HepG2 (cell line): ENCODE data around the gene BCAS4. TPM values are rescaled to one million over a fixed set of nuclear protein-coding genes. Genes with fewer than 3 reads are reported as not detected.

Experiments used
- BORCS8-MEF2B ChIP-seq: sonication (generic); formaldehyde crosslinking; IDR thresholded peaks from 2 replicates; pipeline ENCODE4 v1.8.0; 2022; ENCODE audit warnings: mild to moderate bottlenecking, missing genetic modification reagents
- DR1 ChIP-seq: sonication (generic); formaldehyde crosslinking; IDR thresholded peaks from 2 replicates; pipeline ENCODE4 v1.8.0; 2021; ENCODE audit warnings: mild to moderate bottlenecking, missing genetic modification reagents, inconsistent platforms
- FOXM1 ChIP-seq: sonication (generic); formaldehyde crosslinking; IDR thresholded peaks from 2 replicates; pipeline ENCODE4 v1.5.0; 2020; ENCODE audit warnings: missing genetic modification reagents
- MED1 ChIP-seq: sonication (generic); formaldehyde crosslinking; IDR thresholded peaks from 2 replicates; pipeline ENCODE4 v1.4.0; 2020; ENCODE audit warnings: missing genetic modification reagents
- MEF2D ChIP-seq: sonication (generic); formaldehyde crosslinking; IDR thresholded peaks from 2 replicates; pipeline ENCODE4 v1.5.1; 2020; ENCODE audit warnings: mild to moderate bottlenecking, missing genetic modification reagents
- MLLT10 ChIP-seq: sonication (generic); formaldehyde crosslinking; IDR thresholded peaks from 2 replicates; pipeline ENCODE4 v1.4.0; 2020; ENCODE audit warnings: missing genetic modification reagents
- MZF1 ChIP-seq: sonication (generic); formaldehyde crosslinking; IDR thresholded peaks from 2 replicates; pipeline ENCODE4 v1.8.1; 2023; ENCODE audit warnings: mild to moderate bottlenecking, missing genetic modification reagents, borderline replicate concordance
- NKX3-1 ChIP-seq: sonication (generic); formaldehyde crosslinking; IDR thresholded peaks from 2 replicates; pipeline ENCODE4 v1.5.0; 2020; ENCODE audit warnings: missing genetic modification reagents
- PPARG ChIP-seq: conservative IDR thresholded peaks from 2 replicates; pipeline ENCODE4 v1.6.1; 2016; ENCODE audit warnings: missing biosample characterization, missing genetic modification reagents
- RBM22 ChIP-seq: fragments of 200-400 bp; formaldehyde crosslinking; optimal IDR thresholded peaks from 2 replicates; pipeline ENCODE3; 2017; ENCODE audit warnings: mild to moderate bottlenecking, low read length, moderate library complexity
- SAP130 ChIP-seq: IDR thresholded peaks from 2 replicates; pipeline ENCODE4 v1.6.1; 2016; ENCODE audit warnings: low read depth
- SP1 ChIP-seq, 2 experiments: fragments of 450-650 bp in 1 of 2; sonication (generic) in 1 of 2; formaldehyde crosslinking in 1 of 2; IDR thresholded peaks; 2 replicates each; pipeline versions ENCODE4 v1.4.0 to v1.6.1; 2016 to 2020; ENCODE audit warnings: missing genetic modification reagents in 1 of 2
- ZBTB1 ChIP-seq: sonication (generic); formaldehyde crosslinking; IDR thresholded peaks from 2 replicates; pipeline ENCODE4 v1.4.0; 2020; ENCODE audit warnings: missing genetic modification reagents, borderline replicate concordance
- ZBTB21 ChIP-seq: sonication (generic); formaldehyde crosslinking; IDR thresholded peaks from 2 replicates; pipeline ENCODE4 v1.4.0; 2020; ENCODE audit warnings: missing genetic modification reagents
- ZFP37 ChIP-seq: sonication (generic); formaldehyde crosslinking; IDR thresholded peaks from 2 replicates; pipeline ENCODE4 v1.4.0; 2020; ENCODE audit warnings: missing genetic modification reagents, borderline replicate concordance
- ZNF12 ChIP-seq: sonication (generic); formaldehyde crosslinking; IDR thresholded peaks from 2 replicates; pipeline ENCODE4 v1.5.0; 2020; ENCODE audit warnings: missing genetic modification reagents
- ZNF143 ChIP-seq: sonication (generic); formaldehyde crosslinking; IDR thresholded peaks from 2 replicates; pipeline ENCODE4 v1.4.0; 2020; ENCODE audit warnings: missing genetic modification reagents
- ZNF235 ChIP-seq: sonication (generic); formaldehyde crosslinking; IDR thresholded peaks from 2 replicates; pipeline ENCODE4 v1.8.1; 2023; ENCODE audit warnings: mild to moderate bottlenecking, missing genetic modification reagents, borderline replicate concordance
- ZNF292 ChIP-seq: sonication (generic); formaldehyde crosslinking; IDR thresholded peaks from 2 replicates; pipeline ENCODE4 v1.8.1; 2022; ENCODE audit warnings: mild to moderate bottlenecking, low read depth, missing genetic modification reagents, borderline replicate concordance
- ZNF343 ChIP-seq: sonication (generic); formaldehyde crosslinking; IDR thresholded peaks from 2 replicates; pipeline ENCODE4 v1.4.0; 2020; ENCODE audit warnings: mild to moderate bottlenecking, missing genetic modification reagents
- ZNF557 ChIP-seq: sonication (generic); formaldehyde crosslinking; IDR thresholded peaks from 2 replicates; pipeline ENCODE4 v1.4.0; 2020; ENCODE audit warnings: missing genetic modification reagents
- ZNF605 ChIP-seq: sonication (generic); formaldehyde crosslinking; IDR thresholded peaks from 2 replicates; pipeline ENCODE4 v1.8.0; 2022; ENCODE audit warnings: mild to moderate bottlenecking, missing genetic modification reagents
- ZNF660 ChIP-seq: sonication (generic); formaldehyde crosslinking; IDR thresholded peaks from 2 replicates; pipeline ENCODE4 v1.5.1; 2020; ENCODE audit warnings: mild to moderate bottlenecking, low read depth, missing genetic modification reagents, borderline replicate concordance
- ZNF75D ChIP-seq: sonication (generic); formaldehyde crosslinking; IDR thresholded peaks from 2 replicates; pipeline ENCODE4 v1.8.1; 2023; ENCODE audit warnings: missing genetic modification reagents, mild to moderate bottlenecking, borderline replicate concordance
- polyA plus RNA-seq, 8 experiments: library from polyadenylated mRNA; depleted of rRNA in 3 of 8; stranded (reverse) in 7 of 8; unstranded in 1 of 8; fragments of >200 nt; fragmentation: Illumina TruSeq in 4 of 8; extraction: Trizol in 4 of 8; gene quantifications; 2 replicates each; pipeline versions ENCODE4 v1.2.1 to v1.2.3, GENCODE V29; 2011 to 2016; ENCODE audit warnings: low read depth in 4 of 8, missing spikeins in 1 of 8, mixed read lengths in 1 of 8; ENCODE audit not compliant: insufficient read depth in 1 of 8
- total RNA-seq, 5 experiments: library from RNA; depleted of rRNA; stranded (reverse); fragments of >200 nt; fragmentation: Illumina TruSeq; extraction: Trizol; gene quantifications; 2 replicates each; pipeline ENCODE4 v1.2.3, GENCODE V29; 2016; ENCODE audit warnings: low read depth in 1 of 5
- TF ChIP-seq, protein P1 (sequence below): IDR thresholded peaks from 2 replicates; pipeline ENCODE4 v1.6.1; 2016
- TF ChIP-seq, protein P2 (sequence below): sonication (generic); formaldehyde crosslinking; IDR thresholded peaks from 2 replicates; pipeline ENCODE4 v1.5.0; 2020; ENCODE audit warnings: missing genetic modification reagents
- TF ChIP-seq, protein P3 (sequence below): sonication (generic); IDR thresholded peaks from 2 replicates; pipeline ENCODE4 v1.6.1; 2016; ENCODE audit warnings: low read depth, borderline replicate concordance
- TF ChIP-seq, protein P4 (sequence below): sonication (generic); formaldehyde crosslinking; IDR thresholded peaks from 2 replicates; pipeline ENCODE4 v1.4.0; 2020; ENCODE audit warnings: missing genetic modification reagents
- TF ChIP-seq, protein P5 (sequence below): sonication (generic); formaldehyde crosslinking; conservative IDR thresholded peaks from 2 replicates; pipeline ENCODE4 v1.4.0; 2020; ENCODE audit warnings: missing genetic modification reagents

The BCAS4 gene
- total and polyA plus RNA-seq, 2 of the 13 experiments (the other 11 are each of a cell fraction or from before 2014, with no cell fraction given), result 7.2 to 8.0 TPM

DNA sequence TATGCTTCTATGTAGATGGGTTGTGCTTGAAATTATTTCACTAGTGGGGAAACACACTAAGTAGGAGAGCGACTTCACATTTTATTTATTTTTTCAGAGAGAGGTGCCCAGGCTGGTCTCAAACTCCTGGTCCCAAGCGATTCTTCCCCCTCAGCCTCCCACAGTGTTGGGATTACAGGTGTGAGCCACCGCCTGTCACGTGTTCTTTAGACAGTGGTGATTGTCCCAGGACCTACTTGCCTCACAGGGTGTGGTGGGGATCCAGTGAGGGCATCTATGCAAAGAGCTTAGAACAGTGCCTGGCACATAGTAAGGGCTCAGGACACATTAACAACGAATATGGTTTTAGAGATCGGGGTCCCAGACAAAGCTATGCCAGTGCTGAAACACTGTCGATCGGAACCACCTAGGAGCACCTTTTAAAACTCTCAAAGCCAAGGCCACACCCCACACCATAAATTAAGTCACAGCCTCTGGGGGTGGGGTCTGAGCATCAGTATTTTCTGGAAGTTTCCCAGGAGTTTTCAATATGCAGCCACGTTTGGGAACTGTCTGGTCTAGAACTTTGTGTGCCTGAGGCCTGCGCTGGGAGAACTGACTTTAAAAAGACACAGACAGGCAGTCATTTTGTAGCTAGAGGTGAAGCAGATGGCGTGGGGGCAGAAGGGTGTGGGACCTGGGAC lies 4.8 kb upstream of the BCAS4 start (continued):
- TF ChIP-seq, protein P1, sequence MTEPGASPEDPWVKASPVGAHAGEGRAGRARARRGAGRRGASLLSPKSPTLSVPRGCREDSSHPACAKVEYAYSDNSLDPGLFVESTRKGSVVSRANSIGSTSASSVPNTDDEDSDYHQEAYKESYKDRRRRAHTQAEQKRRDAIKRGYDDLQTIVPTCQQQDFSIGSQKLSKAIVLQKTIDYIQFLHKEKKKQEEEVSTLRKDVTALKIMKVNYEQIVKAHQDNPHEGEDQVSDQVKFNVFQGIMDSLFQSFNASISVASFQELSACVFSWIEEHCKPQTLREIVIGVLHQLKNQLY, result no peak
- no peak for TF ChIP-seq ZNF292 (CRISPR knock-in tag)
- TF ChIP-seq ZNF605 (CRISPR knock-in tag), result 0 out of 2 replicates have a peak, but pooled peaks have one; percentile 8
- no peak for TF ChIP-seq ZNF75D (CRISPR knock-in tag)
- TF ChIP-seq, protein P2, sequence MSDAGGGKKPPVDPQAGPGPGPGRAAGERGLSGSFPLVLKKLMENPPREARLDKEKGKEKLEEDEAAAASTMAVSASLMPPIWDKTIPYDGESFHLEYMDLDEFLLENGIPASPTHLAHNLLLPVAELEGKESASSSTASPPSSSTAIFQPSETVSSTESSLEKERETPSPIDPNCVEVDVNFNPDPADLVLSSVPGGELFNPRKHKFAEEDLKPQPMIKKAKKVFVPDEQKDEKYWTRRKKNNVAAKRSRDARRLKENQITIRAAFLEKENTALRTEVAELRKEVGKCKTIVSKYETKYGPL (CRISPR knock-in tag), result no peak
- no peak for TF ChIP-seq ZNF143
- TF ChIP-seq NKX3-1, result no peak
- TF ChIP-seq, protein P3, sequence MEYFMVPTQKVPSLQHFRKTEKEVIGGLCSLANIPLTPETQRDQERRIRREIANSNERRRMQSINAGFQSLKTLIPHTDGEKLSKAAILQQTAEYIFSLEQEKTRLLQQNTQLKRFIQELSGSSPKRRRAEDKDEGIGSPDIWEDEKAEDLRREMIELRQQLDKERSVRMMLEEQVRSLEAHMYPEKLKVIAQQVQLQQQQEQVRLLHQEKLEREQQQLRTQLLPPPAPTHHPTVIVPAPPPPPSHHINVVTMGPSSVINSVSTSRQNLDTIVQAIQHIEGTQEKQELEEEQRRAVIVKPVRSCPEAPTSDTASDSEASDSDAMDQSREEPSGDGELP, result no peak
- no peak for TF ChIP-seq ZNF557 (CRISPR knock-in tag)
- TF ChIP-seq, protein P4, sequence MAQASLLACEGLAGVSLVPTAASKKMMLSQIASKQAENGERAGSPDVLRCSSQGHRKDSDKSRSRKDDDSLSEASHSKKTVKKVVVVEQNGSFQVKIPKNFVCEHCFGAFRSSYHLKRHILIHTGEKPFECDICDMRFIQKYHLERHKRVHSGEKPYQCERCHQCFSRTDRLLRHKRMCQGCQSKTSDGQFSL, result no peak
- no peak for TF ChIP-seq ZBTB1
- no peak for TF ChIP-seq RBM22
- TF ChIP-seq ZBTB21, result no peak
- no peak for TF ChIP-seq MZF1 (CRISPR knock-in tag)
- no peak for TF ChIP-seq DR1 (CRISPR knock-in tag)
- TF ChIP-seq ZNF235 (CRISPR knock-in tag), result no peak
- TF ChIP-seq MEF2D, result no peak
- TF ChIP-seq FOXM1, result no peak
- peak; percentile 10; the same call in 1 of the 2 replicates for TF ChIP-seq ZNF343
- TF ChIP-seq SAP130, result no peak
- TF ChIP-seq BORCS8-MEF2B (CRISPR knock-in tag), result no peak
- no peak for TF ChIP-seq MLLT10 (CRISPR knock-in tag)
- TF ChIP-seq, protein P5, sequence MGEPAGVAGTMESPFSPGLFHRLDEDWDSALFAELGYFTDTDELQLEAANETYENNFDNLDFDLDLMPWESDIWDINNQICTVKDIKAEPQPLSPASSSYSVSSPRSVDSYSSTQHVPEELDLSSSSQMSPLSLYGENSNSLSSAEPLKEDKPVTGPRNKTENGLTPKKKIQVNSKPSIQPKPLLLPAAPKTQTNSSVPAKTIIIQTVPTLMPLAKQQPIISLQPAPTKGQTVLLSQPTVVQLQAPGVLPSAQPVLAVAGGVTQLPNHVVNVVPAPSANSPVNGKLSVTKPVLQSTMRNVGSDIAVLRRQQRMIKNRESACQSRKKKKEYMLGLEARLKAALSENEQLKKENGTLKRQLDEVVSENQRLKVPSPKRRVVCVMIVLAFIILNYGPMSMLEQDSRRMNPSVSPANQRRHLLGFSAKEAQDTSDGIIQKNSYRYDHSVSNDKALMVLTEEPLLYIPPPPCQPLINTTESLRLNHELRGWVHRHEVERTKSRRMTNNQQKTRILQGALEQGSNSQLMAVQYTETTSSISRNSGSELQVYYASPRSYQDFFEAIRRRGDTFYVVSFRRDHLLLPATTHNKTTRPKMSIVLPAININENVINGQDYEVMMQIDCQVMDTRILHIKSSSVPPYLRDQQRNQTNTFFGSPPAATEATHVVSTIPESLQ (CRISPR knock-in tag), result no peak
- no peak for TF ChIP-seq ZFP37 (CRISPR knock-in tag)
- no peak for TF ChIP-seq SP1 (IDR thresholded peaks at IDR 0.05)
- 0 out of 2 replicates have a peak, but pooled peaks have one; percentile 12 for TF ChIP-seq SP1 (CRISPR knock-in tag; IDR thresholded peaks at IDR 0.05)
- TF ChIP-seq ZNF660 (CRISPR knock-in tag), result no peak
- no peak for TF ChIP-seq MED1 (CRISPR knock-in tag)
- TF ChIP-seq ZNF12 (CRISPR knock-in tag), result no peak
- TF ChIP-seq PPARG (CRISPR knock-in tag), result no peak
